HepG2 (cell line): ENCODE results near the gene SLC25A1. TPM values are rescaled to one million over a fixed set of nuclear protein-coding genes. Genes with fewer than 3 reads are reported as not detected.
A peak's percentile ranks its signal among the peaks of the same experiment; 100 is the strongest.

Experiments used
- AKNA ChIP-seq: sonication (generic); formaldehyde crosslinking; IDR thresholded peaks from 2 replicates; pipeline ENCODE4 v1.4.0; 2020; ENCODE audit warnings: missing genetic modification reagents, borderline replicate concordance
- ARHGAP35 ChIP-seq: sonication (generic); formaldehyde crosslinking; IDR thresholded peaks from 2 replicates; pipeline ENCODE4 v1.9.0; 2022; ENCODE audit warnings: mild to moderate bottlenecking, inconsistent platforms, moderate library complexity, missing genetic modification reagents, borderline replicate concordance
- CAMTA2 ChIP-seq: sonication (generic); formaldehyde crosslinking; IDR thresholded peaks from 2 replicates; pipeline ENCODE4 v1.4.0; 2020; ENCODE audit warnings: mild to moderate bottlenecking, missing genetic modification reagents, borderline replicate concordance
- HNRNPK ChIP-seq: fragments of 200-400 bp; formaldehyde crosslinking; IDR thresholded peaks from 2 replicates; pipeline ENCODE4 v1.6.1; 2018; ENCODE audit warnings: low read length, low read depth, moderate library complexity, mild to moderate bottlenecking; ENCODE audit not compliant: poor library complexity, severe bottlenecking
- IRF2 ChIP-seq: IDR thresholded peaks from 2 replicates; pipeline ENCODE4 v1.6.1; 2018; ENCODE audit warnings: missing genetic modification reagents, missing compliant biosample characterization
- KLF16 ChIP-seq, 2 experiments: sonication (generic) in 1 of 2; formaldehyde crosslinking in 1 of 2; IDR thresholded peaks; 2 replicates each; pipeline versions ENCODE4 v1.6.1 to v1.8.0; 2016 to 2023; ENCODE audit warnings: missing genetic modification reagents in 2 of 2, missing compliant biosample characterization in 1 of 2
- MEIS1 ChIP-seq: sonication (generic); formaldehyde crosslinking; IDR thresholded peaks from 2 replicates; pipeline ENCODE4 v1.9.0; 2021; ENCODE audit warnings: mild to moderate bottlenecking, missing genetic modification reagents, moderate library complexity, borderline replicate concordance
- NR2F2 ChIP-seq: IDR thresholded peaks from 2 replicates; pipeline ENCODE4 v1.6.1; 2012; ENCODE audit warnings: low read depth, inconsistent platforms, borderline replicate concordance
- RBM39 ChIP-seq: fragments of 200-400 bp; formaldehyde crosslinking; IDR thresholded peaks from one replicate; pipeline ENCODE4 v1.6.1; 2018; ENCODE audit warnings: antibody characterized with exemption, mild to moderate bottlenecking, low read depth, low read length; ENCODE audit not compliant: poor library complexity, severe bottlenecking
- RNF219 ChIP-seq: sonication (generic); formaldehyde crosslinking; IDR thresholded peaks from 2 replicates; pipeline ENCODE4 v1.5.0; 2020; ENCODE audit warnings: mild to moderate bottlenecking, missing genetic modification reagents
- SMAD1 ChIP-seq: sonication (generic); formaldehyde crosslinking; IDR thresholded peaks from 2 replicates; pipeline ENCODE4 v1.4.0; 2020; ENCODE audit warnings: missing genetic modification reagents, low read depth, mild to moderate bottlenecking, borderline replicate concordance
- U2AF1 ChIP-seq: fragments of 200-400 bp; formaldehyde crosslinking; optimal IDR thresholded peaks from 2 replicates; pipeline ENCODE3; 2017; ENCODE audit warnings: mild to moderate bottlenecking, low read depth, low read length
- ZBTB20 ChIP-seq: sonication (generic); formaldehyde crosslinking; IDR thresholded peaks from 2 replicates; pipeline ENCODE4 v1.8.1; 2023; ENCODE audit warnings: missing genetic modification reagents, low read depth, mild to moderate bottlenecking, borderline replicate concordance
- ZNF136 ChIP-seq: sonication (generic); formaldehyde crosslinking; IDR thresholded peaks from 2 replicates; pipeline ENCODE4 v1.8.1; 2022; ENCODE audit warnings: low read depth, mild to moderate bottlenecking, moderate library complexity, missing genetic modification reagents
- ZNF264 ChIP-seq: sonication (generic); formaldehyde crosslinking; IDR thresholded peaks from 2 replicates; pipeline ENCODE4 v1.4.0; 2020; ENCODE audit warnings: missing genetic modification reagents
- ZNF343 ChIP-seq: sonication (generic); formaldehyde crosslinking; IDR thresholded peaks from 2 replicates; pipeline ENCODE4 v1.4.0; 2020; ENCODE audit warnings: mild to moderate bottlenecking, missing genetic modification reagents
- ZNF468 ChIP-seq: sonication (generic); formaldehyde crosslinking; IDR thresholded peaks from 2 replicates; pipeline ENCODE4 v1.8.0; 2022; ENCODE audit warnings: mild to moderate bottlenecking, moderate library complexity, missing genetic modification reagents
- ZNF557 ChIP-seq: sonication (generic); formaldehyde crosslinking; IDR thresholded peaks from 2 replicates; pipeline ENCODE4 v1.4.0; 2020; ENCODE audit warnings: missing genetic modification reagents
- ZNF639 ChIP-seq: conservative IDR thresholded peaks from 2 replicates; pipeline ENCODE4 v1.6.1; 2018; ENCODE audit warnings: missing genetic modification reagents
- ZNF766 ChIP-seq: sonication (generic); formaldehyde crosslinking; IDR thresholded peaks from 2 replicates; pipeline ENCODE4 v1.5.0; 2020; ENCODE audit warnings: missing genetic modification reagents, borderline replicate concordance
- polyA plus RNA-seq, 8 experiments: library from polyadenylated mRNA; depleted of rRNA in 3 of 8; stranded (reverse) in 7 of 8; unstranded in 1 of 8; fragments of >200 nt; fragmentation: Illumina TruSeq in 4 of 8; extraction: Trizol in 4 of 8; gene quantifications; 2 replicates each; pipeline versions ENCODE4 v1.2.1 to v1.2.3, GENCODE V29; 2011 to 2016; ENCODE audit warnings: low read depth in 4 of 8, missing spikeins in 1 of 8, mixed read lengths in 1 of 8; ENCODE audit not compliant: insufficient read depth in 1 of 8
- total RNA-seq, 5 experiments: library from RNA; depleted of rRNA; stranded (reverse); fragments of >200 nt; fragmentation: Illumina TruSeq; extraction: Trizol; gene quantifications; 2 replicates each; pipeline ENCODE4 v1.2.3, GENCODE V29; 2016; ENCODE audit warnings: low read depth in 1 of 5

SLC25A1 gene
- total and polyA plus RNA-seq, 2 of the 13 experiments (the other 11 are each of a cell fraction or from before 2014, with no cell fraction given), result 49.4 to 161 TPM

GRCh38 chr22:19174106-19175025 is 4.2 kb downstream of the SLC25A1 start (continued):
- TF ChIP-seq CAMTA2 (CRISPR knock-in tag) (no peak), IRF2 (CRISPR knock-in tag) (no peak), ARHGAP35 (CRISPR knock-in tag) (no peak), RBM39 (peak; percentile 11), ZNF766 (CRISPR knock-in tag) (no peak), ZNF343 (CRISPR knock-in tag) (no peak), ZNF639 (CRISPR knock-in tag) (no peak), U2AF1 (no peak), SMAD1 (no peak; the same call in 1 of the 2 replicates), ZNF264 (CRISPR knock-in tag) (no peak), MEIS1 (CRISPR knock-in tag) (no peak), NR2F2 (peak; percentile 7; the same call in 1 of the 2 replicates), KLF16 (CRISPR knock-in tag; IDR thresholded peaks at IDR 0.05) (0 out of 4 replicates have a peak, but pooled peaks of 1 of the 2 experiments have one; percentile 13), ZNF557 (CRISPR knock-in tag) (no peak), HNRNPK (no peak), ZNF136 (no peak), ZBTB20 (CRISPR knock-in tag) (no peak; the same call in 1 of the 2 replicates), ZNF468 (CRISPR knock-in tag) (no peak), AKNA (no peak), RNF219 (no peak)
